ENCODE data around the gene XIST. TPM values are rescaled to one million over a fixed set of nuclear protein-coding genes. Genes with fewer than 3 reads are reported as not detected.

Gene XIST
- total and polyA plus RNA-seq, 8 donors, result 0.10 to 1,012 (median 105) TPM

- Histone ChIP-seq H3K36me3 (no peaks in the 10 kb centered on the region), H3K27ac (no peak overlapping the region), H3K9me3 (no peaks in the 10 kb centered on the region), H3K4me3 (no peak overlapping the region), H3K4me1 (peaks cover 0 to 4% of the 10 kb centered on the region in 2 donors), H3K27me3 (no peaks in the 10 kb centered on the region)
- TF ChIP-seq CTCF (IDR thresholded peaks at IDR 0.05), result no peak
- intact Hi-C loops (cut with DNase I), result no loop called here
- ATAC-seq, result no peak
- DNase-seq, result no peak
Measured at GRCh38 chrX:73840120-73840924, 12.2 kb downstream of the XIST start.

DNA sequence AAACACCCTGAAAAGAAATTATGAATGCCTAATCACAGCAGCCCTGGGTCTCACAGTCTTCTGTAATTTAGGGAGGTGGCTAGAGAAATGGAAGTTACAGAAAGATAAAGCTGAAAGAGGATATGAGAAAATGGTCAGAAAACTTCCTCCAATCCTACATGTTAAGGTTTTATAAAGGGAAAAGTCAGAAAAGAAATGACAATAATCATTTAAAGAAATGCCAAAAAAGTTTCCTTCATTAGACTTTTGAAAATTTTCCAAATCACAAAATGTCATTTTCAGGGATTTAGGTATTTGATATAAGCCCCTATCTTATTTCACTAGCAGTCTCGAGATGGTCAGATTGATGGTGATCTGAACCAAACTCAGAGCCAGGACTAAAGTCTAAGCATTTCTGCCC, 13.4 kb downstream of the XIST start:
- no peak for TF ChIP-seq CTCF (IDR thresholded peaks at IDR 0.05)

GRCh38 chrX:73838123-73838522, 14.4 kb downstream of the XIST start:
- peaks cover 0 to 4% of the 10 kb centered on the region in 2 donors for H3K4me1 ChIP-seq
- ATAC-seq (no peak), DNase-seq (no peak)
- intact Hi-C loops (cut with DNase I), result no loop called here
- no peak overlapping the region for H3K27ac ChIP-seq
- H3K36me3 ChIP-seq, result no peaks in the 10 kb centered on the region
- TF ChIP-seq CTCF (IDR thresholded peaks at IDR 0.05), result no peak
- H3K9me3 ChIP-seq, result no peaks in the 10 kb centered on the region
- no peaks in the 10 kb centered on the region for H3K27me3 ChIP-seq
- no peak overlapping the region for H3K4me3 ChIP-seq

More for the DNA sequence above, 13.4 kb downstream of the XIST start:
- H3K4me3 ChIP-seq, result no peak overlapping the region
- H3K36me3 ChIP-seq, result no peaks in the 10 kb centered on the region
- H3K9me3 ChIP-seq, result no peaks in the 10 kb centered on the region
- no peak for ATAC-seq
- H3K27me3 ChIP-seq, result no peaks in the 10 kb centered on the region
- no peak overlapping the region for H3K27ac ChIP-seq
- intact Hi-C loops (cut with DNase I), result no loop called here
- H3K4me1 ChIP-seq, result peaks cover 0 to 4% of the 10 kb centered on the region in 2 donors
- DNase-seq, result no peak

DNA sequence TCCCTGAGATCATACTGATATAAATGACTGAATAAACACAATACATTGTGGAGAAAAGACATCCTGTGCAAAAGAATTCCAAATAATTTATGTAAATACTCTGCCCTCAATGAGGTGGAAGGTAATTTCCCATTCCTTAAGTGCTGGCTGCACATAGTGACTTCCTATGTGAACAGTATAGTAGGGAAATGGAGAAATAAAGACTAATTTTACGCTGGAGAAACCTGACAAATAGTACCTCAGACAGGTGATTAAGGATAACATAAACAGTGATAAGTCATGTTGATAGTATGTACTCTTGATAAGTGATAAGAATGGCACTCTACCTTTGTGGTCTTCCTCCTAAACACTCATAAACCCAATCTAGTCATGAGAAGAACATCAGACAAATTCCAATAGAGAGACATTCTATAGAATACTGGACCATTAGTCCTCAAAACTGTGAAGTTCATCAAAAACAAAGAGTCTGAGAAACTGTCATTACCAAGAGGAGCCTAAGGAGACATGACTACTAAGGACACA, 15.5 kb downstream of the XIST start:
- Histone ChIP-seq H3K4me1 (peaks cover 0 to 4% of the 10 kb centered on the region in 2 donors), H3K27ac (no peak overlapping the region), H3K4me3 (no peak overlapping the region), H3K9me3 (no peaks in the 10 kb centered on the region), H3K36me3 (no peaks in the 10 kb centered on the region), H3K27me3 (no peaks in the 10 kb centered on the region)
- DNase-seq (no peak), ATAC-seq (no peak)
- no peak for TF ChIP-seq CTCF (IDR thresholded peaks at IDR 0.05)
- intact Hi-C loops (cut with DNase I), result no loop called here

DNA sequence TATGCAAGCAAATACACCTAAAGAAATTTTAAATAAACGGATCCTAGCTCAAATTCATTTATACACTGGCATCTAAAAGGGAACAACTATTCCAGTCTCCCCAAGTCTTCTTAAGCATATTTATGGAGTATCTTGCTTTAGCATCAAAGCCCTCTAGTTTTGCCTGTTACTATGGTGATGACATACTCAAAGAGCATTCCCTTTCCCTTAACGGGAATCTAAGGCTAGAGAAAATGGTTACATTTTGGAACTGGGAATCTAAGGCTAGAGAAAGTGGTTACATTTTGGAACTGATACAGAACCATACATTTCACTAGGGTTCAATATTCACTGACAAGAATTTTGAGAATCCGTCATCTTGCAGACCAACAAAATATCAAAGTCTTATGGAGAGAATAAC, 18.3 kb downstream of the XIST start:
- no peak for ATAC-seq
- intact Hi-C loops (cut with DNase I), result no loop called here
- no peaks in the 10 kb centered on the region for H3K27me3 ChIP-seq
- no peak for TF ChIP-seq CTCF (IDR thresholded peaks at IDR 0.05)
- no peaks in the 10 kb centered on the region for H3K4me1 ChIP-seq
- no peak overlapping the region for H3K4me3 ChIP-seq
- DNase-seq, result no peak
- H3K27ac ChIP-seq, result no peak overlapping the region
- no peaks in the 10 kb centered on the region for H3K9me3 ChIP-seq
- H3K36me3 ChIP-seq, result no peaks in the 10 kb centered on the region

Measured in left lung (tissue), 10 donors.